Suppressor macrophage (primary cell): ENCODE measurements around the gene FEV.
A peak's percentile ranks its signal among the peaks of the same experiment; 100 is the strongest.

Source experiments
- DNase-seq, 4 experiments: peaks; one replicate each; pipeline ENCODE4 v3.0.0-alpha.2; 2020 to 2022

Gene FEV

GRCh38 chr2:219016721-219017120 lies 31.7 kb upstream of the FEV start:
- no peak for DNase-seq

GRCh38 chr2:219010873-219011272 lies 25.9 kb upstream of the FEV start:
- DNase-seq, result no peak

- DNase-seq, result no peak
These were observed 25.3 kb upstream of the FEV start for GRCh38 chr2:219010162-219010756.

GRCh38 chr2:219009294-219009693 lies 24.3 kb upstream of the FEV start:
- DNase-seq, result no peak

- no peak for DNase-seq
These were observed 19.0 kb upstream of the FEV start for GRCh38 chr2:219003979-219004378.

GRCh38 chr2:219003267-219003634 lies 18.3 kb upstream of the FEV start:
- DNase-seq, result no peak

- DNase-seq, result peak in 3 of 4 experiments; percentile 35 to 54 (median 39)
These were observed 17.6 kb upstream of the FEV start for GRCh38 chr2:219002395-219003266.

- no peak for DNase-seq
These were observed 16.8 kb upstream of the FEV start for GRCh38 chr2:219001577-219002394.

GRCh38 chr2:219001100-219001576 lies 16.2 kb upstream of the FEV start:
- no peak for DNase-seq

GRCh38 chr2:219000569-219000960 lies 15.6 kb upstream of the FEV start:
- no peak for DNase-seq

- no peak for DNase-seq
These were observed 15.0 kb upstream of the FEV start for GRCh38 chr2:218999881-219000568.

- no peak for DNase-seq
These were observed 14.3 kb upstream of the FEV start for GRCh38 chr2:218999021-218999880.

- no peak for DNase-seq
These were observed 13.5 kb upstream of the FEV start for GRCh38 chr2:218998414-218999002.

- DNase-seq, result no peak
These were observed 12.7 kb upstream of the FEV start for GRCh38 chr2:218997731-218998130.

- no peak for DNase-seq
These were observed 12.0 kb upstream of the FEV start for GRCh38 chr2:218996937-218997336.

- DNase-seq, result peak; percentile 80 to 89 (median 82)
These were observed 11.2 kb upstream of the FEV start for GRCh38 chr2:218995972-218996711.

- DNase-seq, result no peak
These were observed 10.6 kb upstream of the FEV start for GRCh38 chr2:218995561-218995960.

- peak in 1 of 4 experiments; percentile 36 for DNase-seq
These were observed 8.6 kb upstream of the FEV start, which contains the start of gene CRYBA2 for GRCh38 chr2:218993345-218994315. TSS of gene CRYBA2 (minus strand) at chr2:218993422. CDS start at chr2:218993176, 246 bp downstream.
